GM12865 (cell line): Measurements from ENCODE around the gene PDE9A.

Source experiments
- DNase-seq: peaks from one replicate; pipeline ENCODE4 v3.0.0; 2010; ENCODE audit warnings: low read depth
- H3K4me3 ChIP-seq: 2 replicates; pipeline ENCODE4 v1.5.1; 2011; ENCODE audit warnings: mild to moderate bottlenecking, low read depth, low read length, control low read depth
- CTCF ChIP-seq: IDR thresholded peaks from 2 replicates; pipeline ENCODE4 v1.5.1; 2011; ENCODE audit warnings: low read length, control low read depth, low read depth, inconsistent platforms; ENCODE audit not compliant: insufficient read depth; ENCODE audit errors: missing control alignments

Gene PDE9A

GRCh38 chr21:42666925-42667324, 13.5 kb downstream of the PDE9A start:
- no peak for TF ChIP-seq CTCF
- H3K4me3 ChIP-seq = no peak overlapping the region

GRCh38 chr21:42668298-42668992, 15.0 kb downstream of the PDE9A start:
- no peak overlapping the region for H3K4me3 ChIP-seq
- TF ChIP-seq CTCF = no peak
- DNase-seq = no peak

More at GRCh38 chr21:42666925-42667324, 13.5 kb downstream of the PDE9A start:
- no peak for DNase-seq

- no peak overlapping the region for H3K4me3 ChIP-seq
- no peak for DNase-seq
- TF ChIP-seq CTCF = no peak
Observed at GRCh38 chr21:42669041-42669440, 15.6 kb downstream of the PDE9A start.

GRCh38 chr21:42670058-42670880, 16.8 kb downstream of the PDE9A start:
- DNase-seq = no peak
- TF ChIP-seq CTCF = no peak
- no peak overlapping the region for H3K4me3 ChIP-seq

GRCh38 chr21:42670884-42671283, 17.5 kb downstream of the PDE9A start:
- DNase-seq = no peak
- H3K4me3 ChIP-seq = no peak overlapping the region
- no peak for TF ChIP-seq CTCF

GRCh38 chr21:42671778-42672593, 18.6 kb downstream of the PDE9A start:
- no peak for TF ChIP-seq CTCF
- no peak for DNase-seq
- H3K4me3 ChIP-seq = no peak overlapping the region
